GM18519 (cell line): ENCODE measurements around the gene LKAAEAR1.

Experiments
- ATAC-seq: cut with Tn5 transposase; IDR thresholded peaks from one replicate; pipeline ENCODE4 v1.9.1; 2021; ENCODE audit warnings: mild to moderate bottlenecking, moderate library complexity; ENCODE audit not compliant: unreplicated experiment, low FRiP score

LKAAEAR1 gene

DNA sequence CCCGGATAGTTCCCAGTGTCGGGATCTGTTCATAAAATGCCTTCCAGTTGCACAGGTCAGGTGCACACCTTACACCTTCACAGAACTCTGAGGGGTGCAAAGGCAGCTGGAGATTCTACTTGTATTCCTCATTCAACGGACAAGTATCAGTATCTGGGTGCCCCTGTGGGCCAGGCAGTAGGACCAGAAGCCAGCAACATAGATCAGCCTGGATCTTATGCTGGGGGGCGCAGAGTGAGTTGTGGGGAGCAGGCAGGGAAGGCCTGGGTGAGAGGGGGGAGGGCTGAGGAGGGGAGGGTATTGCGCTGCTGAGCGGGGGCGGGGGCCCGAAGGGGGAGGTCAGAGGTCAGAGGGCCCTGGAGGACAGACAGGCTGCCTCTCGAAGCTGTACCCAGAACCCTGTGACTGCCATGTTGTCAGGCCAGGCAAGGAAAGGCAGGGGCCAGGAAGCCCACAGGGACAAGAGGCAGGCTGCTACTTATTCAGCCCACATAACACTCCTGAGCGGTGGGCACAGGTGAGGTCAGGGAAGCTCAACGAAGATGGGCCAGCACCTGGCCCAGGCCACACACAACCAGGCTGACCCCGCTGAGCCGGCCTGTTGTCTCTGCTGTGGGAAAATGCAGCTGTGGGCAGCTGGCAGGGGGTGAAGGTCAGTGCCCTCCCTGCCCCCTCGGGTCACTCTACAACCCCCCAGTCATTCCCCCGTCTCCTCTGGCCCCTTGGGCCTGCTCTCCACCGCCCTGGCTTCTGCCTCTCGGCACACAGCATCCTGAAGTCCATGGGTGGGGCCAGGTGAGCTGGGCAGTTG lies 3.2 kb downstream of the LKAAEAR1 start:
- ATAC-seq: no peak

DNA sequence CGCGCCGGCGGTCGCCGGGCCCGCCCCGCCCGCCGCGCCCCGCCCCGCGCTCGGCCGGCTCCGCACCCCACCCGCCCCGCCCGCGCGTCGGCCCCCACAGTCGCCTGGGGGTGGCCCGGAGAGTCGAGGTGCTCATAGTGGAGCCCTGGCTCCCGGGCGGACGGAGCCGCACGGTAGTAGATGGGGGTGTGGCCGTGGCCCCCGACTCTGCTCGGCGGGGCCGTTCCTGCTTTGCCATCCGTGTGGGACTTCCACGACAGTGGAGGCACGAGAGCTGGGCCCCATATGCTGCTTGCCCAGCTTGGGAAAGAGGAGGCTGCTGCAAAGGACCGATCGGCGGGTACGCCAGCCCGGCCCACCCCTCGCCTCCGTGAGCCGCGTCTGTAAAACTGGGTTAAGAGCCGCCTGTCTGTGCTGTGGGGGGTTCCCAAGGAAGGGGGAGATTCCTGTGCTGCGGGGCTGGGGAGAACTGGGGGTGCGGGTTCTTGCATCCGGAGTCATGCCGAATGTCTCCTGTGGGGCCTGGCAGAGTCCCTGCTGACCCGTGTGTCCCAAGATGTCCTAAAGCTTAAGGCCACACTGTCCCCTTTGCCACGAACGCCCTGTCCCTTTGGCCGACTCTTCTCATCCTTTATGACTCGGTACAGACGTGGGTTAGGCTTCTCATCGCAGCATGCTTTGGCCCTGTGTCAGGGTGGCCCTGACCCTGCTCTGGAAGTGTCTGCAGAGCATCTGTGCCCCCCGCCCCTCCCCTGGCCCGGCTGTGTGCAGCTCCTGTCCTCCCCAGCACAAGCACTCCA lies 4.0 kb downstream of the LKAAEAR1 start, which contains the start of gene OPRL1:
Gene OPRL1, plus strand, starts transcription at position 70 of the 800 bp plus-strand sequence. CDS start 12,639 bp downstream, outside the sequence.
- ATAC-seq: no peak

DNA sequence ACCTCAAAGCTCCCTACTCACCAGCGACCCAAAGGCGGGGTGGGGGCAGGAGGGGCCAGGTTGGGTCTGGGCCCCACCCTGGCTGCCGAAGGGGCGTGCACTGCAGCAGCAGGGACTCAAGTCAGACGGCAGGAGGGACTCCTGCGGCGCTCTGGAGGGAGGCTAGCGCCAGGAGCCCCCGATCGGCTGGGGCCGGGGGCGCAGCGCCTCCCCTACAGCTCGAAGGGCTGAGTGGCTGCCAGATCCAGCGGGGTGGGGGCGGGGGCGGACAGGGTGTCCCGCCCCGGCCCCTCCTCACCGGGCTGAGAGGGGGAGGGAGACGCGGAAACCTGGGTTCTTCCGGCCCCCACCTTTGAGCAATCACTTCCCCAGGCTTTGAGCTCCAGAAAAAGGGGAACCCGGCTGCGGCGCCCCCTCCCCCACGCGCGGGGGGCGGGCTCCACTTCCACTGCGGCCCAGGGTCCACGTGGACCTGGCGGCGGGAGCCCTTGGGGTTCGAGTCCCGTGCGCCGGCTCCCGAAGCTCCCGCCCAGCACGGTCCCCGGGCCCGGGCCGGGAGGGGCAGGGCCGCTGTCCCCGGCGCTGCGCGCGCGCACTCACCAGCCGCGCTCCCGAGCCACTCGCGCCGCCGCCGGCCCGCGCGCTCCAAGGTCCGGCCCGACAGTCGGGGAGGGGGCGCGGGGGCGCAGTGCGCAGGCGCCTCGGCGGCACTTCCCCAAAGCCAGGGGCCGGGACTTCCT lies 4.8 kb downstream of the LKAAEAR1 start, which contains the start of gene RGS19:
Gene RGS19, minus strand, starts transcription at position 246 of the 740 bp plus-strand sequence. CDS start 2,632 bp downstream, outside the sequence.
- no peak for ATAC-seq

DNA sequence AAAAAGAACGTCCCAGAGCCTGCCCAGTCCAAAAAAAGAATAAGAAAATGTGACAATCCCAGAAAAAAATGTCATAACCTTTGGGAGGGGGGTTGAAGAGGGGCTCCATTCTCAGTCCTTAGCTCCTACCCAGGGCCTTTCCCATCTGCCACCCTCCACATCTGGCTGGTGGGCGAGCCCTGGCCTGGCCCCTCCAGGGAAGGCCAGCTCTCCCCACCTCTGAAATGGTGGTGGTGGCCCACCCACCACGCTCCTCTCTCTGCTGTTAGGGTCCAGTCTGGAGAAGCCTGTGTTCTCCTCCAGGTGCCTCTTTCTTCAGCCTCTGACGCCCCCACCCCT lies 5.3 kb downstream of the LKAAEAR1 start:
- ATAC-seq: no peak

DNA sequence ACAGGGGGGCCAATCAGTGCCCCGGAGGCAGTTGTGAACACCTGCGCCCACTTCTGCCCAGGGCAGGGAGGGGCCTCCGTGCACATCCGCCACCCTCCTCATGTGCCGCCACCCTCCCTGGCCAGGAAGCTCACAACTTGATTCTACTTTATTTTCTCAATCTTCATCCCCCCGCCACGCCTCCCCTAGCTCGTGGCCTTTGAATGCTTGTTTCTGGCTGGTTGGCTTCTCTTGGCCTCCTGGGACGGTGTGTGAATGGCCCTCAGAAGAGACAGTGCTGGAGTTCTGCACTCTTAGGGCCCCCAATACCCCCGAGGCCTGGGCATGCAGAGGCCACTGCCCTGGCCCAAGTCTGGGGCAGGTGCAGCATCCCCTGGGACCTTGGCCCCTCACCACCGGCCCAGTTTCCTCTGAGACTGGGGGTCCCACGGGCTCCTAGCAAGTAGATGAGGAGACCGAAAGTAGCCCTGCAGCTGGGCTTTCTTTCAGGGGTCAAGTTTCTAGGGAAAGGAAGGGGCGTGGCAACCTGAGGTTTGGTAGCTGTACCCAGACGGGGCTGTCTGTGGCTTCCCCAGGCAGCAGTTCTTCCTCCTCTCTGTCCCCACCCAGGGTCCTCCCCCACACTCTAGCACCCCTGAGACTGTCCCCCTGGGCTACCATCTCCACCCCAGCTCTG lies 6.2 kb downstream of the LKAAEAR1 start:
- no peak for ATAC-seq

DNA sequence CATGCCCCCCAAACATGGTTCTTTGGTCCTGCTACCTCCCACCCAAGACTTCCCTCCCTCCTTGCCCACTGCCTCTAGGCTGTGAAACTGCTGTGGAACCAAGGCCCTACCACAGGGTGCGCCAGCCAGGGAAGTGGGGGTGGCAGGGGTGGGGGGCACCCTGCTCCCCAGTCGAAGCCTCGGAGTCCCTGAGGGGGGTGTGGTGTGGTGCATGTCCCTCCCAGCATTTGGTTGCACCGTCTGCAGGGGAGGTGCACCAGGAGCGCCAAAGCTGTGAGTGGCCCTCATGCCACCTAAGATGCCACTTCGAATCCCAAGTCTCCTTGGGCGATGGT lies 6.7 kb downstream of the LKAAEAR1 start:
- ATAC-seq: no peak

DNA sequence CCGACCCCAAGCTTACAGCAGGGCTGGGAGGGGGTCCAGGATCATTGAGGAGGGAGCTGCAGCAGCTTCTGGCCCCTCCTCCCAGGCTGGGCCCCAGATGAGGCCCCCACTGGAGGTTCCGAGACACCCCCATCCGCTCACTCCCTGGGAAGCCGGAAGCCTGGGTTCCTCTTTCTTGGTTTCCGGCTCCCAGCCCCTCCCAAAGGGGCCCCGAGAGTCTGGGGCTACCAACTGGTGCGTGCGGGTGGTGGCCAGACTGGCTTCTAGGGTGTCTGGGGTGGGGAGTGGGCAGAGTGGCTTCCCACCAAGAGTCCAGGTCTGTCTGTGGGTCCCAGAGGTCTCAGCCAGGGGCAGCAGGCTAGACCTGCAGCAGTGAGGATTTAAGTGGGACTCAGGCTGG lies 7.1 kb downstream of the LKAAEAR1 start:
- ATAC-seq: no peak

DNA sequence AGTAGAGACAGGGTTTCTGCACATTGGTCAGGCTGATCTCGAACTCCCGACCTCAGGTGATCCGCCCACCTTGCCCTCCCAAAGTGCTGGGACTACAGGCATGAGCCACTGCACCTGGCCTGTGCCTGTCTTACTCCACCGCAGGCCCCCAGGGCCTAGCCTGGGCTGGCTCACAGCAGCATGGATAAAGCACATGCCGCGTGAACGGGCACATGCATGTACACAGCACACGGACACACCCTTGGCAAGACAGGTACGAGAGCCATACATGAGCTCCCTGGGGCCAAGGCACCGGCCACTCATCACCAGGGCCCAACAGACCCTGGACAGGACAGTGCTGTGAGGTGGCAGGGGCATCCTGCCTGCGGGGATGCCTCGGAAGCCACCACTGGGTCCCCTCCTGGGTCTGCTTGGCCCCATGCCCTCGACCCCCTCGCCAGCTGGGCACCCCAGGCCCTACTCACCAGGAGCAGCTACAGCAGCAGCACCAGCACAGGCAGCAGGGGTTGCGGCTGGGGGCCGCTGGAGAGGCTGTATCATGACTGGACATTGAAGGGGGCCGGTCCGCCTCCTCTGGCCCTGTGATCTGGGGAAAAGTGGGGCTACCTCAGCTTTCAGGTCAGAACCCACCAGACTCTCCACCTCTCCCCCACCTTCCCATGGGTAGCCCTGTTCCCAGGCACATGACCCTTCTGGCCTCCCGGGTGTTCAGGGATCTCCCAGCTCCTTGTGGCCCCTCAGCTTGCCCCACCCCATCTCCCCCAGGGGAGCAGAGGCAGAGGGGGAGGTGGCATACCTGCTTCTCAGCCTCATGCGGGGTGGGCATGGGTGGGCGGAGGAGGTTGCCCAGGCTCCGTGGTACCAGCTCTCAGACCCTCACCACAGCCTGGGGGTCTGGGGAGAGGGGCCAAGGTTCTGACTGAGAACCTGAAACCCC lies 7.9 kb downstream of the LKAAEAR1 start:
- no peak for ATAC-seq

DNA sequence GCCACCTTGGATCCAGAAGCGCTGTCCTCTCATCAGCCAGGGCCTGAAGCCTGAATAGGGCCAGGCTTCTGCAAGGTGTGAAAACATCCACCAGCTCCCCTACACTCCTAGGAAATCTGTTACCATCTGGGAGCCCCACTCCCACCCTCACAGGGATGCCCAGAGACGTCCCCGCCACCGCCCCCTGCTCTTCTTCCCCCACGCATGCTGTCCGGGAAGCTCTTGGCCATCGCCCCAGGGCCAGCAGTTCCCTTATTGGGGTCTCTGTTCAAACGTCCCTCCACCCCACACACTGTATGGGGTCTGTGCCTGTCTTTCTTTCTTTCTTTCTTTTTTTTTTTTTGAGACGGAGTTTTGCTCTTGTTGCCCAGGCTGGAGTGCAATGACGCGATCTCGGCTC lies 8.6 kb downstream of the LKAAEAR1 start:
- no peak for ATAC-seq

DNA sequence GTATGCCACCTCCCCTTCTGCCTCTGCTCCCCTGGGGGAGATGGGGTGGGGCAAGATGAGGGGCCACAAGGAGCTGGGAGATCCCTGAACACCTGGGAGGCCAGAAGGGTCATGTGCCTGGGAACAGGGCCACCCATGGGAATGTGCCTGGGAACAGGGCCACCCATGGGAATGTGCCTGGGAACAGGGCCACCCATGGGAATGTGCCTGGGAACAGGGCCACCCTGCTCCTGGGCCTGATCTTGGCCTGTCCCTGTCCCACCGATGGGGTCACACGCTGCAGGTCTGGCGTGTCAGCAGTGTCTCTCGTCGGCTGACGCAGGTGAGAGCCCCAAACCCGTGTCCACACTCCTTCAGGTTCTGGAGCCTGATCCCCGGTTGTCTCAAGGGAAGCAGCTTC lies 9.2 kb downstream of the LKAAEAR1 start:
- ATAC-seq: no peak

DNA sequence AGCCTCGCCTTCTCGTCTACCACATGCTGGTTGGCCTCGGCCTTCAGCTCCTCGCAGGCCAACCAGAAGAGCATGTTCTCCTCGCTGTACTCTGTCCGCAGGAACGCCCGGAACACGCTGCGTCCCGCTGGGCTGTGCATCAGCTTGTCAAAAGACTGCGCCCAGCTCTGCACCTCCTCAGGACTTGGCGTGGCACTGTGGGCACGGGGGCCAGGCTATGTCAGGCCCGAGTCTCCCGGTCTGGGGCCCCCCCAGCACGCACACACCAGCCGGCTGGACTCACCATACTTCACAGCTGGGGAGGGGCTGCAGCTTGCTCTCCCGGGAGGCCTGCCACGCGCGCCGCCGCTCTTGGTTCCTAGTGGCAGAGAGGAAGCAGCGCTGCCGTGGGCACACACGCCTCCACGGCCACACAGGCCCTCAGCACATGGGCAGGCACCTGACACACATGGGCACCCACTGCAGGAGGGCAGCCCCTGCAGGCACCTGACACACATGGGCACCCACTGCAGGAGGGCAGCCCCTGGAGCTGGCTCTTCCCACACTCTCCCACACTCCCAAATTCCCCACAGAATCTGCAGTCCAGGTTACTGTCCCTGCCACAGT lies 9.9 kb downstream of the LKAAEAR1 start:
- no peak for ATAC-seq

DNA sequence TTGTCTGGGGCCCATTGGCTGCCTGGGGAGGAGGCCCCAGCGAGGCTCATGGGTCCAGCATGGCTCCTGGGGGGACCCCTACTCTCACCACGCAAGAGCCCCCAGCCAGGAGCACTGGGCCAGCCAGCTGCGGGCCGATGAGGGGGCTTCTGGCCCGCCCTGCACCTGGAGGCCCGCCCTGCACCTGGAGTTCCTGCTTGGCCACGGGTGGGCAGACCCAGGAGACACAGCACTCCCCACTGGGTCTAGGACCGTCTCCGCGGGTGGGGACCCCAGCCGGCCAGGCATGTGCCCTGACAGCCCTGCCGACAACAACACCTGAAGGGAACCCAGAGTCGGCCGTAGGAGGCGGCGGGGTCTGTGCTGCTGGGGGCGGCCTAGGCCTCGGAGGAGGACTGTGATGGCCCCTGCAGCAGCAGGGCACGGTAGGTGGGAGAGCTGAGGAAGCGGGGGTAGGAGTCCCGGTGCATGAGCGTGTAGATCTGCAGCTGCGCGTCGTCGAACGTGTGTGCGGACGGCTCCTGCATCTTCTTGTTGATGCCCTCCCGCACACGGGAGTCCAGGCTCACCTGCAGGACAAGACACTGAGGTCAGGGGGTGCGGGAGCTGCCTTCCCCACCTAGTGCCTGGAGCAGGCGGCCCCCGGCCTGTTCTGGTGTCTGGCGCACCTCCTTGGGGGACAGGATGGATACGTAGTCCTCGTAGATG lies 10.6 kb downstream of the LKAAEAR1 start:
- no peak for ATAC-seq

DNA sequence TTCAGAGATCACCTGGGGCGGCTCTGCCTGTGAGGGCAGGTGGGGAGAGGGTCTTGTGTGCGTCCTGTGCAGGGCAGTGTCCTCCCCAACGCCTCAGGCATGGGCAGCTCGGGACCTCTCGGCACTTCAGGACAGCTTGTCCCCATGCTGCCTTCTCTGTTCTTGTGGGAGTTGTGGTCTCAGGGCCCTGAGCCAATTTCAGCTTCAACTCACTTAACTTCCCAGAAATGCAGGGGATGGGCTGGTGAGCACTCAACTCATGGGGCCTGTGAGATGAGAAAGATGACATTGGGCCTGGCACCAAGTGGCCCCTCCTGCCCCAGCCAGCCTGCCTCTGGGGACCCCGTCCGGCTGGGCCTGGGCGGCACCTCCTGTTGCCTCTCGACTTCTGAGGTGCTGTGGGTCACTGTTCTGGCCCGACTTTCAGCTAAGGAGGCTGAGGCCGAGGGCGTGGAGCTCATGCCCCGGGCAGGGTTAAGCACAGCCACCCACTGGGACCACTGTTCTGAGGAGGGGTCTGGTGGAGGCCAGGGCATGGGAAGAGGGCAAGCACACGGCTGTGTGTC lies 11.6 kb downstream of the LKAAEAR1 start:
- no peak for ATAC-seq

DNA sequence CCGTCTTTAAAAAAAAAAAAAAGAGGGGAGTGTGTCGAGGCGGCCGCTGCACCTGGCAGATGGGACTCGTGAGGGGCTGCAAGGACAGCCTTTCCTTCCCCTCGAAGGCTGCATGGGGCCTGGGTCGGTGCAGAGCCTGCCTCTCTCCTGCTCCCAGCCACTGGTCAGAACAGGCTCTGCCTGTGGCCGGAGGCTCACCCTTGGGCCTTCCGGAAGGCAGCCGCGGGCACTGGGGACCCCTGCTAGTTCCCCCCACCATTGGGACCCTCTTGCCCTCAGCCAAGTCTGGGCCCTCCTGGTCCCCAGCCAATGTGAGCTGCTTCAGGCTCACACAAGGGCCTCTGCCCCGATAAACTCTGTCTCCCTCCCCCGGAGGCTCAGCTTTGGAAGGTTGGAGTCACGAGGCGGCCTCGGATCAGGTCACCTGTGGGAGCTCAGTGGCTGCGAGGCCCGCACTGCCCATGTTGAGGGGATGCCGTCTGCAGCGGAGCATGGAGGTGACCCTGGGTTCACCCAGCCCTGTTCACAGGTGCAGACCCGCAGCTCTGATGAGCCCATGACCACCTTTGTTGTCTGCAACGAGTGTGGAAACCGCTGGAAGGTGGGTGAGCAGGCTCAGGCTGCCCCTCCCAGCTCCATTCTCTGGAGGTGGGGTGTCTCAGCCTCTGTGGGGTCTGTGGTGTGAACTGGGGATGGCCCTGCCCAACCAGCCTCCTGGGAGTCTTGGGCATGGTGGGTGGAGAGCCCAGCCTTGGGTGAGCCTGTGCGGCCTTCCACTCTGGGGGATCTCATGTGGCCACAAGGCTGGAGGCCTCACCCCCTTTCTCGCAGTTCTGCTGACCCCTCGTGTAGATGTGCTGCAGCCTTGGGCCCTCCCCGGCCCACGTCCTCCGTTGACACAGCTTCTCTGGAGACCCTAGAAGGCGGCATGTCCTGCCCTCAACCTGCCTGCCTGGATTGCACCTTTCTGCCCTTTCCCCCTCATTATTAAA lies 12.6 kb downstream of the LKAAEAR1 start:
- ATAC-seq: no peak

DNA sequence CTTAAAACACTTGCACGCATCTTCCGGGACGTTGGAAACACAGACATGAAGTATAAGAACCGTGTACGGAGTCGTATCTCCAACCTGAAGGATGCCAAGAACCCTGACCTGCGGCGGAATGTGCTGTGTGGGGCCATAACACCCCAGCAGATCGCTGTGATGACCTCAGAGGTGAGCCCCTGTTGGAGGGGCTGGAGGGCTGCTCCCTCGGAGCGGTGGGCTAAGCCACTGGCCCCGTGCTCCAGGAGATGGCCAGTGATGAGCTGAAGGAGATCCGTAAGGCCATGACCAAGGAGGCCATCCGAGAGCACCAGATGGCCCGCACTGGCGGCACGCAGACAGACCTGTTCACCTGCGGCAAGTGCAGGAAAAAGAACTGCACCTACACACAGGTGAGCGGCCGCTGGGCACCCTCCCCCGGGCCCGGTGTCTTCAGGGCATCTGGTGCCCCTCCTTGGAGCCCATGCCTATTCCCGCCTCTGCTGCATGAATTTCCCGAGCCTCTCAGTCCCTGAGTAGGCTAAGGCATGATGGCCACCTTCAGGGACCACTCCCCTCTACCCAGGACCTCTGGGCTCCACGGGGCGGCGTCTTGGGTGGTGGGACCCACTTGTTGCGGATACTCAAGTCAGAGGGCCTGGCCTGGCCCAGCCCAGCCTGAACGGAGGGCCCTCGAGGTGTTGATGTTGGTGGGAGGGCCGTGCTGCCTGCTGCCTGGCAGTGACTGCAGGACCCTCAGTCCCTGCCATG lies 13.8 kb downstream of the LKAAEAR1 start:
- ATAC-seq: no peak

DNA sequence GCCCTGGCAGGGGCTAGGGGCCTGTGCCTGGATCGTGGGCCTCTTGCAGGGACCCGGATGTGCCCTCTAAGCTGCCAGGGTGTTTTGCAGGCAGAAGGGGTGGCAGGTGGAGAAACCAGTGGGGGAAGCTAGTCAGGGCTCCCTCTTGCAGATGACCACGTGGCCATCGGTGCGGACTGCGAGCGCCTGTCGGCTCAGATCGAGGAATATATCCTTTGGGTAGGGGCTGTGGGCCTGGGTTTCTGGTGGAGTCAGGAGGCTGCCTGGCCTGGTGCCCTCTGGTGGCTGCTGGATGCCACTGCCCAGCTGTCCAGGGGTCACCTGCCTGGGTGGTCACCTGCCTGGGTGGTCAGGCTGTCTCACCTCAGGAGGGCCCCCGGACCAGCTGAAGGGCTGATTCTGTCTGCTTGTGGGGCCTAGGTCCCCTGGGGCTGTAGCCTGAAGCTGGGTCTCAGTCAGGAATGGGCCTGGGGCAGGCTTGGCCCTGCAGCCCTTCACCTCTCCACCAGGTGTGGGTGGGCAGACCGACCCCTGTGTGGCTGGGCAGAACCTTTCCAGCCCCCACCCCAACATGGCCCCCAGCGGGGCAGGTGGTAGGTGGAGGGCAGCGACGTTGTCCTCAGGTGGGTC lies 14.5 kb downstream of the LKAAEAR1 start:
- no peak for ATAC-seq
